GM19193 (cell line): ENCODE data around the gene COL7A1.
A peak's percentile ranks its signal among the peaks of the same experiment; 100 is the strongest.

Experiments
- POLR2A ChIP-seq: IDR thresholded peaks from 4 replicates; pipeline ENCODE4 v1.6.1; 2011; ENCODE audit not compliant: insufficient read depth, insufficient read length; ENCODE audit errors: extremely low read depth

The COL7A1 gene

DNA sequence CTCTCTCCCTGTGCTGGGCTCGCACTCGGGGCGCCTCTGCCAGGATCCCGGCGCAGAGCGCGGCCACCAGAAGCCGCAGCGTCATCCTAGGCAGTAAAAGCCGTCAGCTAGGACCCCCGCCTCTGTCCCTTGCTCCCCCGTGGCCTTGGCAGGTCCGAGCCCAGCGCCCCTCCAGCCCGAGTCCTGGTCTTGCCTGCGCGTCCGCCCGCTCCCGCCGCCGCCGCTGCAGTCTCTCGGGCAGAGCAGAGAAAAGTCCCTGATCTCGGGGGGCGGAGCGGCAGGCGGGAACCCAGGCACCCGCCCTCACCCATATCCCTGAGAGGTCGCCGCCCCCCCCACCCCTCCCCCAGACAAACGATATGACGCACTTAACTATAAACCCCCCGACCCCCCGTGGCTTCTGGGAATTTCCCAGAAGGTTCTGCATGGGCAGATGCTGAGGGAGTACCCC lies at the start of gene COL7A1:
TSS of gene COL7A1 (minus strand) at position 255 of the 451 bp plus-strand sequence. CDS start at position 85, 170 bp downstream.
- TF ChIP-seq POLR2A = no peak

DNA sequence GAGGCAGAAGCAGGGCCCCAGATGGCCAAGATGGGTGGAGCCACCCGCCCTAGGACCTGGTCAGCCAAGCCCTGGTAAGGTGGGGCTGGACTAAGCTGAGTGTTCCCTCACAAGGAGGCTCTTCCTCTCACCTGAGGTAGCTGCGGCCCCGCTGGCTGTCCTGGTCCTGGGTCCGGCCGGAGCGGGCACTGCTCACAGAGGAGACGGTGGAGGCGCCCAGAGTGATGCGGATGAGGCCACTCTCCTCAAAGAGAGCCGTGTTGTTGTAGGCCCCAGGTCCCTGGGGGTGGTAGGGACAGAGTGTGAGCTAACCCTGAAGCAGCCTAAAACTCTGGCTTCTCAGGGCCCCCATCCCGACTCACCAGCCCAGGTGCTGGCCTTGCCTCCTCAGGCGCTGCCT lies 47.5 kb upstream of the COL7A1 start:
- no peak for TF ChIP-seq POLR2A

DNA sequence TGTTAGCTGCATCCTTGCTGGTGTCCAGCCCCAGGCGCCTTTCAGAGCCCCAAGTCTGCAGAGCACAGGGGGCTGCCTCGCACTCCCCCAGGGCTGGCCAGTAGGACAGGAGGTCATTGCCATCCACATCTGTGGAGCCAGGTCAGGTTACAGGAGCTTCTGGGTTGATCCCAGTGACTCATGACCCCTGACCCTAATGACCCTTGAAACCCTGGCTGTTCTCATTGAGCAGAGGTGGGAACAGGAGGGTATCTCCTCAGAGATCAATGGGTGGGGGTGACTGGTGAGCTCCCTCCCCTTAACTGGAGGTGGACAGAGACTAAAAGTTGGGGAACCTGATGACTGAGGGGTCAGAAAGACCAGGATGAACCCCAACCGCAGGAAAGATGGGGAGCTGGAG lies 46.3 kb upstream of the COL7A1 start:
- no peak for TF ChIP-seq POLR2A

DNA sequence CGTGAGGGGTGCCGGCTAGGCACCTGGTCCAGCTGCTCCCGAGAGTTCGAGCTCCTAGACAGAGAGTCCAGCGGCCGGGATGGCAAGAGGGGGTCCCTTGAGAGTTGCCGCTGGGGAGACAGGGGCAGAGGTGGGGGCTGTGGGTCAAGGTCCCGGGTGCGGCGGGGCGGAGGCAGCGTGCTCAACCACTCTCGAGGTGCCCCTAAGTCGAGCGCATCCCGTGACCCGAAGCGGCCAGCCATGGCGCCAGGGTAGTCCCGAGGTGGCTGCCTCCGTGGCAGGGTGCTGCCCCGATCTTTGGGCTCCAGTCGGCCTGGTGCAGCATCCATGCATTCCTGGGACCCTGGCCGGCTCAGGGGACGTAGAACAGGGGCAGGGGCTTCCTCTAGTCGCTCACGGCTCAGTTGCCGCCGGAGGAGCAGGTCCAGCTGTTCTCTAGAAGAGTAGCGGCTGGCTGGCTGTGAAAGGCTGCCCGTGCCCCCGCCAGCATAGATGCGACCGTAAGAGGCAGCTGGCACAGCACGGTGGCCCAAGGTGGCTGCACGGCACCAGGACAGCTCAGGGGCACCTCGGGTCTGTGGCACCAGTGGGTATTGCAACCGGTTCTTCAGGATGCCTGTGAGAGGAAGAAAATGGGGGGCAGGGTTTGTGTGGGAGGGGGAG lies 44.9 kb upstream of the COL7A1 start:
- no peak for TF ChIP-seq POLR2A

DNA sequence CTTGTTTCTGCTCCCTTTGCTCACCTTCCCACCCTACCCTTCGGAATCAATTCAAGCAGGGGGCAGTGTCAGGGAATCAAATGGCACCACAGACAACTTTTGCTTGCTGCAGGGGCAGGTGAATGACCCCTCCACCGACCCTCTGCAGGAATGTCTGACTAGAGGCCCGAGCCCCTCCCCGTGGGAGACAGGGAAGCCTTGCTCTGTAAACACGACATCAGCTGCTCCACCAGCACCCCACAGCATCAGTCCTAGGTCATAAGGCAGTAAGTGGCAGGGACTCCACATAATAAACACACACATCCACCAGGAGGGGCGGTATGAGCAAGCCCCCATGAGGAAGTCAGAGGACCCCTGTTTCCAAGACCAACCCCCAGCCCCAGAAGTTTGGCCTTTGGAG lies 42.2 kb upstream of the COL7A1 start:
- TF ChIP-seq POLR2A = no peak

GRCh38 chr3:48636149-48636655 lies 41.1 kb upstream of the COL7A1 start:
- TF ChIP-seq POLR2A = no peak

GRCh38 chr3:48635222-48636021 lies 40.3 kb upstream of the COL7A1 start, which contains the start of gene SLC26A6:
Gene SLC26A6, minus strand, starts transcription at chr3:48635461. Its CDS starts 68 bp downstream, at chr3:48635393.
- TF ChIP-seq POLR2A = peak; percentile 63

DNA sequence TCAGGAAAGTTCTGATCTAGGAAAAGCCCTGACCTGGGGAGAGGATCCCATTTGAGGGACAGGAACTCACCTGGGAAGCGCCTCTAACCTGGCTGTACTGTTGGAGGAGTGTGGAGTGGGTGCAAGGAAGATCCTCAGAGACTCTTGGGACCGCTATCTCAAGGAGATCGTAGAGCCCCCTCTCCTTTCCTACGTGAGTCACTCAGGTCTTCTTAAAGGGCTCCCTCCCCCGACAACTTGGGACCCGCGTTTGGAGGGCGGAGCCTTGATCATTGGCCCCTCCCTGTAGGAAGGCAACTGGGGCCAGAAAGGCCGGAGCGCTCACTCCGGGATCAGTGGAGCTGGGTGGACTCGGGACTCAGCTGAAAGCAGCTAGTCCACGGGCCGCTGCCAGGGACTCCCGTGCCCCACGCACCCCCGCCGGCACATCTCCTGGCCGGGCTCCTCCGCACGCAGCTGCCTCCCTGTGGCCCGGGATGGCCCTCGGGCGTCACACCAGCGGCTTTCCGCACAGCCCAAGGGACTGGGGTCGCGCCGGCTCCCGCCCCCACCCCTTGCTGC lies 39.6 kb upstream of the COL7A1 start:
- TF ChIP-seq POLR2A = no peak

GRCh38 chr3:48633743-48634142 lies 38.6 kb upstream of the COL7A1 start:
- no peak for TF ChIP-seq POLR2A

GRCh38 chr3:48633256-48633655 lies 38.1 kb upstream of the COL7A1 start:
- no peak for TF ChIP-seq POLR2A

- no peak for TF ChIP-seq POLR2A
Measured at GRCh38 chr3:48631516-48632448, 36.7 kb upstream of the COL7A1 start.

GRCh38 chr3:48630833-48631232 lies 35.7 kb upstream of the COL7A1 start:
- TF ChIP-seq POLR2A = no peak

DNA sequence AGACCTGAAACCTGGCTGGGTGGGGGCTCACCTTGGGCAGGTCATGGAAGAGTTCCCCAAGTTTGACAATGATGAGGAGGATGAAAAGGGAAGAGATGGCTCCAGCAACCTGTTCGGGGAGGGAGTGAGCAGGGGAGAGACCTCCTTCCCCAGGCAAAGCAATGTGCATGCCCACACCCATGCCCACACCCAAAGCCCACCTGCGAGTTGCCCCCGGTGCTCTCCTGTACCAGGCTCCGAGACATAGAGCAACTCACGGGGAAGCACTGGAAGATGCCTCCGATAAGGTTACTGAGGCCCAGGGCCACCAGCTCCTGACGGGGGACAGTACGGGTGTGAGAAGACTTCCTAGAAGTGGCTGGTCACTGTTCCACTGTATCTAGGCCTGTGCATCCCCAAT lies 35.3 kb upstream of the COL7A1 start:
- TF ChIP-seq POLR2A = no peak

- no peak for TF ChIP-seq POLR2A
Measured at GRCh38 chr3:48629894-48630293, 34.8 kb upstream of the COL7A1 start.
